GM12891 (cell line): ENCODE measurements around the gene GRM4.

Experiments
- POLR2A ChIP-seq: IDR thresholded peaks from 2 replicates; pipeline ENCODE4 v1.6.1; 2011; ENCODE audit warnings: low read depth, low read length, control low read depth
- POLR2AphosphoS5 ChIP-seq: IDR thresholded peaks from 2 replicates; pipeline ENCODE4 v1.6.1; 2011; ENCODE audit warnings: low read depth, low read length, control low read depth
- POU2F2 ChIP-seq: IDR thresholded peaks from 2 replicates; pipeline ENCODE4 v1.6.1; 2011; ENCODE audit warnings: low read depth, mild to moderate bottlenecking, control low read depth, low read length, moderate library complexity
- SPI1 ChIP-seq: IDR thresholded peaks from 2 replicates; pipeline ENCODE4 v1.6.1; 2011; ENCODE audit warnings: low read depth, low read length, control low read depth
- TAF1 ChIP-seq: IDR thresholded peaks from 2 replicates; pipeline ENCODE4 v1.6.1; 2011; ENCODE audit warnings: low read depth, low read length, control low read depth

- TF ChIP-seq TAF1 (no peak), POLR2A (no peak), SPI1 (no peak), POLR2AphosphoS5 (no peak), POU2F2 (no peak)
Measured at GRCh38 chr6:33988121-33989015, 157.5 kb downstream of the GRM4 start.
